H9 (cell line): Measurements from ENCODE around the gene GATD1. TPM values are rescaled to one million over a fixed set of nuclear protein-coding genes. Genes with fewer than 3 reads are reported as not detected.

Experiments used
- DNase-seq: peaks from one replicate; pipeline ENCODE4 v3.0.0-alpha.2; 2017
- H2AFZ ChIP-seq: one replicate; pipeline ENCODE4 v1.6.1; 2013; ENCODE audit warnings: mild to moderate bottlenecking, low read length, control low read depth, moderate library complexity
- H2AK5ac ChIP-seq: 2 replicates; pipeline ENCODE4 v1.6.1; 2013; ENCODE audit warnings: low read length, control low read depth, mixed read lengths; ENCODE audit not compliant: insufficient read length
- H2BK120ac ChIP-seq: one replicate; pipeline ENCODE4 v1.6.1; 2013; ENCODE audit warnings: low read depth, mild to moderate bottlenecking, low read length, control low read depth, inconsistent platforms; ENCODE audit not compliant: poor library complexity, severe bottlenecking
- H2BK12ac ChIP-seq: 2 replicates; pipeline ENCODE4 v1.6.1; 2013; ENCODE audit warnings: low read length, control low read depth, mixed read lengths, low read depth; ENCODE audit not compliant: insufficient read length
- H2BK15ac ChIP-seq: 2 replicates; pipeline ENCODE4 v1.6.1; 2013; ENCODE audit warnings: low read depth, low read length, control low read depth
- H2BK20ac ChIP-seq: one replicate; pipeline ENCODE4 v1.6.1; 2013; ENCODE audit warnings: low read depth, mild to moderate bottlenecking, low read length, control low read depth, inconsistent platforms; ENCODE audit not compliant: poor library complexity, severe bottlenecking
- H2BK5ac ChIP-seq: 2 replicates; pipeline ENCODE4 v1.6.1; 2013; ENCODE audit warnings: low read length, control low read depth, mixed read lengths; ENCODE audit not compliant: insufficient read length
- H3K14ac ChIP-seq: 2 replicates; pipeline ENCODE4 v1.6.1; 2013; ENCODE audit warnings: low read length, control low read depth; ENCODE audit not compliant: insufficient read depth
- H3K18ac ChIP-seq: 2 replicates; pipeline ENCODE4 v1.6.1; 2013; ENCODE audit warnings: low read depth, mild to moderate bottlenecking, mixed read lengths, low read length, control low read depth; ENCODE audit not compliant: insufficient read length
- H3K23ac ChIP-seq: 2 replicates; pipeline ENCODE4 v1.6.1; 2013; ENCODE audit warnings: low read length, control low read depth, mixed read lengths, low read depth; ENCODE audit not compliant: insufficient read length
- H3K23me2 ChIP-seq: 2 replicates; pipeline ENCODE4 v1.6.1; 2013; ENCODE audit warnings: low read depth, mild to moderate bottlenecking, mixed read lengths, low read length, control low read depth; ENCODE audit not compliant: insufficient read length, poor library complexity, severe bottlenecking
- H3K27ac ChIP-seq: 2 replicates; pipeline ENCODE4 v1.5.1; 2013; ENCODE audit warnings: low read length, control low read depth, mixed read lengths, low read depth; ENCODE audit not compliant: insufficient read length
- H3K27me3 ChIP-seq: 2 replicates; pipeline ENCODE4 v1.6.1; 2013; ENCODE audit warnings: low read length, control low read depth, inconsistent platforms; ENCODE audit not compliant: insufficient read depth
- H3K4ac ChIP-seq: 2 replicates; pipeline ENCODE4 v1.6.1; 2013; ENCODE audit warnings: low read depth, mild to moderate bottlenecking, control low read depth, inconsistent platforms, low read length, moderate library complexity
- H3K4me1 ChIP-seq: 2 replicates; pipeline ENCODE4 v1.6.1; 2013; ENCODE audit warnings: low read length, control low read depth, inconsistent platforms; ENCODE audit not compliant: insufficient read depth
- H3K4me2 ChIP-seq: 2 replicates; pipeline ENCODE4 v1.6.1; 2013; ENCODE audit warnings: low read length, control low read depth, mixed read lengths; ENCODE audit not compliant: insufficient read length, insufficient read depth
- H3K56ac ChIP-seq: 2 replicates; pipeline ENCODE4 v1.6.1; 2013; ENCODE audit warnings: low read depth, mild to moderate bottlenecking, mixed read lengths, low read length, control low read depth; ENCODE audit not compliant: insufficient read length
- H3K79me1 ChIP-seq: 2 replicates; pipeline ENCODE4 v1.6.1; 2013; ENCODE audit warnings: low read depth, mild to moderate bottlenecking, moderate library complexity, low read length, control low read depth, inconsistent platforms; ENCODE audit not compliant: insufficient read depth, poor library complexity, severe bottlenecking
- H3K79me2 ChIP-seq: 2 replicates; pipeline ENCODE4 v1.6.1; 2013; ENCODE audit warnings: low read length, control low read depth, inconsistent platforms; ENCODE audit not compliant: insufficient read depth
- H3K9ac ChIP-seq: 2 replicates; pipeline ENCODE4 v1.6.1; 2013; ENCODE audit warnings: low read length, control low read depth, mixed read lengths; ENCODE audit not compliant: insufficient read length; ENCODE audit errors: extremely low read depth
- H3K9me3 ChIP-seq: one replicate; pipeline ENCODE4 v1.6.1; 2013; ENCODE audit warnings: low read depth, low read length, inconsistent platforms; ENCODE audit not compliant: control insufficient read depth
- H3T11ph ChIP-seq: one replicate; pipeline ENCODE4 v1.6.1; 2013; ENCODE audit warnings: mild to moderate bottlenecking, low read length, control low read depth, inconsistent platforms
- H4K20me1 ChIP-seq: one replicate; pipeline ENCODE4 v1.6.1; 2013; ENCODE audit not compliant: control insufficient read depth, insufficient read length, insufficient read depth
- H4K5ac ChIP-seq: 2 replicates; pipeline ENCODE4 v1.6.1; 2013; ENCODE audit warnings: low read depth, mild to moderate bottlenecking, mixed read lengths, low read length, control low read depth; ENCODE audit not compliant: insufficient read length
- H4K8ac ChIP-seq: replicated peaks from 2 replicates; pipeline ENCODE4 v1.6.1; 2013; ENCODE audit warnings: low read length, control low read depth, mixed read lengths, low read depth; ENCODE audit not compliant: insufficient read length
- H4K91ac ChIP-seq: 2 replicates; pipeline ENCODE4 v1.6.1; 2013; ENCODE audit warnings: low read depth, mild to moderate bottlenecking, moderate library complexity, mixed read lengths, low read length, control low read depth; ENCODE audit not compliant: insufficient read length
- H3K27ac Mint-ChIP-seq, 3 experiments: 2 replicates in 2 of 3; 3 replicates in 1 of 3; pipeline ENCODE4 v1.8.0; 2020 to 2021; ENCODE audit warnings: mixed read lengths in 3 of 3, mild to moderate bottlenecking in 1 of 3, moderate library complexity in 1 of 3
- H3K27me3 Mint-ChIP-seq: 2 replicates; pipeline ENCODE4 v1.8.0; 2021; ENCODE audit warnings: low read depth, mild to moderate bottlenecking, moderate library complexity, mixed read lengths
- H3K36me3 Mint-ChIP-seq, 3 experiments: 2 replicates in 2 of 3; 3 replicates in 1 of 3; pipeline ENCODE4 v1.8.0; 2020 to 2021; ENCODE audit warnings: low read depth in 3 of 3, mixed read lengths in 3 of 3; ENCODE audit not compliant: insufficient read depth in 1 of 3
- H3K4me1 Mint-ChIP-seq, 2 experiments: 2 replicates each; pipeline ENCODE4 v1.8.0; 2020; ENCODE audit warnings: mixed read lengths in 2 of 2
- H3K4me3 Mint-ChIP-seq, 2 experiments: 2 replicates in 1 of 2; 3 replicates in 1 of 2; pipeline ENCODE4 v1.8.0; 2020 to 2021; ENCODE audit warnings: mild to moderate bottlenecking in 2 of 2, mixed read lengths in 2 of 2, moderate library complexity in 1 of 2
- H3K9me3 Mint-ChIP-seq, 2 experiments: 2 replicates in 1 of 2; 3 replicates in 1 of 2; pipeline ENCODE4 v1.8.0; 2020; ENCODE audit warnings: mild to moderate bottlenecking in 2 of 2, mixed read lengths in 2 of 2, moderate library complexity in 1 of 2
- WGBS: extraction: QIAGEN DNeasy Blood & Tissue Kit; methylation state at CpG from one replicate; pipeline ENCODE4 v1.1.7; 2013; ENCODE audit warnings: missing lambda C conversion rate, low lambda C conversion rate, mixed read lengths; ENCODE audit not compliant: insufficient read length; ENCODE audit errors: extremely low coverage; 5-methylcytosine and 5-hydroxymethylcytosine counted together
- total RNA-seq: library from RNA; stranded (reverse); gene quantifications from 2 replicates; pipeline ENCODE4 v1.2.1, GENCODE V29; 2021
- TF ChIP-seq, protein P1 (sequence below): fragments of 200-600 bp; sonication (generic); conservative IDR thresholded peaks from 3 replicates; pipeline ENCODE4 v1.8.0; 2021; ENCODE audit warnings: antibody characterized with exemption, mild to moderate bottlenecking

The GATD1 gene
- total RNA-seq, 1 experiment from 2014 or later = 60.0 TPM

DNA sequence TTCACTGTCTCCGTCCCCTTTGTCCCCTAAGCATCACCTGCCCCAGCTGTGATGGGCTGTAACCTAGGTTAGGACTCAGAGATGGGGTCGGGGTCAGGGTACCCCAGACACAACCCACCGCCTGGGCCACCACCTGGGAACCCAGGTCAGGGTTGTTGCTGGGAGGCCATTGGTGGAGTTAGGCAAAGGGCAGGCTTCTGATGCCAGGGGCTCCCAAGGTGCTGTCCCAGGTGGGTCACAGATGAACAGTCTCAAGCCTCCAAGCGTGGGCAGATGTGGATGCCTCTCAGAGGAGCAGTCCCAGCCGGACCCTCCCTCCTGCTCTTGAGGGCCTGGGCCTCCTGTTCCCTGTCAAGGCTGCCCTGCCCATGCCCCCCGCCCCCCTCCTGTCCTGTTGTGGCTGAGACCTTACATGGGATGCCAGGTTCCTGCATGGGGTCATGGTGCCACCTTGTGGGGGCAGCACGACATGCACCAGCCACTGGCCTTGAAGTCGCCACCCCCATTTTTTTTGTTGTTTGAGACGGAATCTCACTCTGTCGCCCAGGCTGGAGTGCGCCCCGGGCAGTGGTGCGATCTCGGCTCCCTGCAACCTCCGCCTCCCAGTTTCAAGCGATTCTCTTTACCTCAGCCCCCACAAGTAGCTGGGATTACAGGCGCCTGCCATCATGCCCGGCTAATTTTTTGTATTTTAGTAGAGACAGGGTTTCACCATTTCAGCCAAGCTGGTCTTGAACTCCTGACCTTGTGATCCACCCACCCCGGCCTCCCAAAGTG, 12.1 kb downstream of the GATD1 start:
- H3K9ac ChIP-seq = no peak overlapping the region
- H3K27ac ChIP-seq = no peak overlapping the region
- no peak overlapping the region for H3K23ac ChIP-seq
- no peak overlapping the region for H3K14ac ChIP-seq
- no peak overlapping the region for H3K4me2 ChIP-seq
- no peak overlapping the region for H4K91ac ChIP-seq
- Mint-ChIP-seq H3K36me3 (peaks cover 24 to 70% (median 56%) of the 10 kb centered on the region in 3 experiments; a peak in 6 of 7 replicates), H3K4me3 (no peak overlapping the region; a peak in 1 of 5 replicates), H3K4me1 (peaks cover 11 to 15% of the 10 kb centered on the region in 2 experiments), H3K9me3 (no peaks in the 10 kb centered on the region), H3K27ac (peak overlapping the region; percentile 44 to 95 (median 72); a peak in 4 of 7 replicates), H3K27me3 (no peaks in the 10 kb centered on the region)
- TF ChIP-seq, protein P1, sequence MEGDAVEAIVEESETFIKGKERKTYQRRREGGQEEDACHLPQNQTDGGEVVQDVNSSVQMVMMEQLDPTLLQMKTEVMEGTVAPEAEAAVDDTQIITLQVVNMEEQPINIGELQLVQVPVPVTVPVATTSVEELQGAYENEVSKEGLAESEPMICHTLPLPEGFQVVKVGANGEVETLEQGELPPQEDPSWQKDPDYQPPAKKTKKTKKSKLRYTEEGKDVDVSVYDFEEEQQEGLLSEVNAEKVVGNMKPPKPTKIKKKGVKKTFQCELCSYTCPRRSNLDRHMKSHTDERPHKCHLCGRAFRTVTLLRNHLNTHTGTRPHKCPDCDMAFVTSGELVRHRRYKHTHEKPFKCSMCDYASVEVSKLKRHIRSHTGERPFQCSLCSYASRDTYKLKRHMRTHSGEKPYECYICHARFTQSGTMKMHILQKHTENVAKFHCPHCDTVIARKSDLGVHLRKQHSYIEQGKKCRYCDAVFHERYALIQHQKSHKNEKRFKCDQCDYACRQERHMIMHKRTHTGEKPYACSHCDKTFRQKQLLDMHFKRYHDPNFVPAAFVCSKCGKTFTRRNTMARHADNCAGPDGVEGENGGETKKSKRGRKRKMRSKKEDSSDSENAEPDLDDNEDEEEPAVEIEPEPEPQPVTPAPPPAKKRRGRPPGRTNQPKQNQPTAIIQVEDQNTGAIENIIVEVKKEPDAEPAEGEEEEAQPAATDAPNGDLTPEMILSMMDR = peak; percentile 76
- no peaks in the 10 kb centered on the region for H3K9me3 ChIP-seq
- H3T11ph ChIP-seq = no peak overlapping the region
- no peaks in the 10 kb centered on the region for H4K20me1 ChIP-seq
- no peak overlapping the region for H2AK5ac ChIP-seq
- H3K56ac ChIP-seq = no peak overlapping the region
- DNase-seq = peak; percentile 86
- no peaks in the 10 kb centered on the region for H3K79me2 ChIP-seq
- no peak overlapping the region for H3K4ac ChIP-seq
- no peak overlapping the region for H2BK12ac ChIP-seq
- no peak overlapping the region for H2BK5ac ChIP-seq
- H3K79me1 ChIP-seq = no peaks in the 10 kb centered on the region
- no peak overlapping the region for H3K18ac ChIP-seq
- H3K23me2 ChIP-seq = no peaks in the 10 kb centered on the region
- H2BK120ac ChIP-seq = no peak overlapping the region
- H2AFZ ChIP-seq = no peak overlapping the region
- no peak overlapping the region for H4K5ac ChIP-seq
- H2BK15ac ChIP-seq = no peak overlapping the region
- no peak overlapping the region for H4K8ac ChIP-seq
- no peak overlapping the region for H2BK20ac ChIP-seq
- no peaks in the 10 kb centered on the region for H3K27me3 ChIP-seq
- no CpG with 5 or more reads among the region's 19 CpGs for WGBS
- H3K4me1 ChIP-seq = no peaks in the 10 kb centered on the region
